H9 (cell line): ENCODE data around the gene AK8. TPM values are rescaled to one million over a fixed set of nuclear protein-coding genes. Genes with fewer than 3 reads are reported as not detected.

ENCODE experiments used
- DNase-seq: peaks from one replicate; pipeline ENCODE4 v3.0.0-alpha.2; 2017
- H2AFZ ChIP-seq: one replicate; pipeline ENCODE4 v1.6.1; 2013; ENCODE audit warnings: mild to moderate bottlenecking, low read length, control low read depth, moderate library complexity
- H2AK5ac ChIP-seq: 2 replicates; pipeline ENCODE4 v1.6.1; 2013; ENCODE audit warnings: low read length, control low read depth, mixed read lengths; ENCODE audit not compliant: insufficient read length
- H2BK120ac ChIP-seq: one replicate; pipeline ENCODE4 v1.6.1; 2013; ENCODE audit warnings: low read depth, mild to moderate bottlenecking, low read length, control low read depth, inconsistent platforms; ENCODE audit not compliant: poor library complexity, severe bottlenecking
- H2BK12ac ChIP-seq: 2 replicates; pipeline ENCODE4 v1.6.1; 2013; ENCODE audit warnings: low read length, control low read depth, mixed read lengths, low read depth; ENCODE audit not compliant: insufficient read length
- H2BK15ac ChIP-seq: 2 replicates; pipeline ENCODE4 v1.6.1; 2013; ENCODE audit warnings: low read depth, low read length, control low read depth
- H2BK20ac ChIP-seq: one replicate; pipeline ENCODE4 v1.6.1; 2013; ENCODE audit warnings: low read depth, mild to moderate bottlenecking, low read length, control low read depth, inconsistent platforms; ENCODE audit not compliant: poor library complexity, severe bottlenecking
- H2BK5ac ChIP-seq: 2 replicates; pipeline ENCODE4 v1.6.1; 2013; ENCODE audit warnings: low read length, control low read depth, mixed read lengths; ENCODE audit not compliant: insufficient read length
- H3K14ac ChIP-seq: 2 replicates; pipeline ENCODE4 v1.6.1; 2013; ENCODE audit warnings: low read length, control low read depth; ENCODE audit not compliant: insufficient read depth
- H3K18ac ChIP-seq: 2 replicates; pipeline ENCODE4 v1.6.1; 2013; ENCODE audit warnings: low read depth, mild to moderate bottlenecking, mixed read lengths, low read length, control low read depth; ENCODE audit not compliant: insufficient read length
- H3K23ac ChIP-seq: 2 replicates; pipeline ENCODE4 v1.6.1; 2013; ENCODE audit warnings: low read length, control low read depth, mixed read lengths, low read depth; ENCODE audit not compliant: insufficient read length
- H3K23me2 ChIP-seq: 2 replicates; pipeline ENCODE4 v1.6.1; 2013; ENCODE audit warnings: low read depth, mild to moderate bottlenecking, mixed read lengths, low read length, control low read depth; ENCODE audit not compliant: insufficient read length, poor library complexity, severe bottlenecking
- H3K27ac ChIP-seq: 2 replicates; pipeline ENCODE4 v1.5.1; 2013; ENCODE audit warnings: low read length, control low read depth, mixed read lengths, low read depth; ENCODE audit not compliant: insufficient read length
- H3K27me3 ChIP-seq: 2 replicates; pipeline ENCODE4 v1.6.1; 2013; ENCODE audit warnings: low read length, control low read depth, inconsistent platforms; ENCODE audit not compliant: insufficient read depth
- H3K4ac ChIP-seq: 2 replicates; pipeline ENCODE4 v1.6.1; 2013; ENCODE audit warnings: low read depth, mild to moderate bottlenecking, control low read depth, inconsistent platforms, low read length, moderate library complexity
- H3K4me1 ChIP-seq: 2 replicates; pipeline ENCODE4 v1.6.1; 2013; ENCODE audit warnings: low read length, control low read depth, inconsistent platforms; ENCODE audit not compliant: insufficient read depth
- H3K4me2 ChIP-seq: 2 replicates; pipeline ENCODE4 v1.6.1; 2013; ENCODE audit warnings: low read length, control low read depth, mixed read lengths; ENCODE audit not compliant: insufficient read length, insufficient read depth
- H3K56ac ChIP-seq: 2 replicates; pipeline ENCODE4 v1.6.1; 2013; ENCODE audit warnings: low read depth, mild to moderate bottlenecking, mixed read lengths, low read length, control low read depth; ENCODE audit not compliant: insufficient read length
- H3K79me1 ChIP-seq: 2 replicates; pipeline ENCODE4 v1.6.1; 2013; ENCODE audit warnings: low read depth, mild to moderate bottlenecking, moderate library complexity, low read length, control low read depth, inconsistent platforms; ENCODE audit not compliant: insufficient read depth, poor library complexity, severe bottlenecking
- H3K79me2 ChIP-seq: 2 replicates; pipeline ENCODE4 v1.6.1; 2013; ENCODE audit warnings: low read length, control low read depth, inconsistent platforms; ENCODE audit not compliant: insufficient read depth
- H3K9ac ChIP-seq: 2 replicates; pipeline ENCODE4 v1.6.1; 2013; ENCODE audit warnings: low read length, control low read depth, mixed read lengths; ENCODE audit not compliant: insufficient read length; ENCODE audit errors: extremely low read depth
- H3K9me3 ChIP-seq: one replicate; pipeline ENCODE4 v1.6.1; 2013; ENCODE audit warnings: low read depth, low read length, inconsistent platforms; ENCODE audit not compliant: control insufficient read depth
- H3T11ph ChIP-seq: one replicate; pipeline ENCODE4 v1.6.1; 2013; ENCODE audit warnings: mild to moderate bottlenecking, low read length, control low read depth, inconsistent platforms
- H4K20me1 ChIP-seq: one replicate; pipeline ENCODE4 v1.6.1; 2013; ENCODE audit not compliant: control insufficient read depth, insufficient read length, insufficient read depth
- H4K5ac ChIP-seq: 2 replicates; pipeline ENCODE4 v1.6.1; 2013; ENCODE audit warnings: low read depth, mild to moderate bottlenecking, mixed read lengths, low read length, control low read depth; ENCODE audit not compliant: insufficient read length
- H4K8ac ChIP-seq: replicated peaks from 2 replicates; pipeline ENCODE4 v1.6.1; 2013; ENCODE audit warnings: low read length, control low read depth, mixed read lengths, low read depth; ENCODE audit not compliant: insufficient read length
- H4K91ac ChIP-seq: 2 replicates; pipeline ENCODE4 v1.6.1; 2013; ENCODE audit warnings: low read depth, mild to moderate bottlenecking, moderate library complexity, mixed read lengths, low read length, control low read depth; ENCODE audit not compliant: insufficient read length
- H3K27ac Mint-ChIP-seq, 3 experiments: 2 replicates in 2 of 3; 3 replicates in 1 of 3; pipeline ENCODE4 v1.8.0; 2020 to 2021; ENCODE audit warnings: mixed read lengths in 3 of 3, mild to moderate bottlenecking in 1 of 3, moderate library complexity in 1 of 3
- H3K27me3 Mint-ChIP-seq: 2 replicates; pipeline ENCODE4 v1.8.0; 2021; ENCODE audit warnings: low read depth, mild to moderate bottlenecking, moderate library complexity, mixed read lengths
- H3K36me3 Mint-ChIP-seq, 3 experiments: 2 replicates in 2 of 3; 3 replicates in 1 of 3; pipeline ENCODE4 v1.8.0; 2020 to 2021; ENCODE audit warnings: low read depth in 3 of 3, mixed read lengths in 3 of 3; ENCODE audit not compliant: insufficient read depth in 1 of 3
- H3K4me1 Mint-ChIP-seq, 2 experiments: 2 replicates each; pipeline ENCODE4 v1.8.0; 2020; ENCODE audit warnings: mixed read lengths in 2 of 2
- H3K4me3 Mint-ChIP-seq, 2 experiments: 2 replicates in 1 of 2; 3 replicates in 1 of 2; pipeline ENCODE4 v1.8.0; 2020 to 2021; ENCODE audit warnings: mild to moderate bottlenecking in 2 of 2, mixed read lengths in 2 of 2, moderate library complexity in 1 of 2
- H3K9me3 Mint-ChIP-seq, 2 experiments: 2 replicates in 1 of 2; 3 replicates in 1 of 2; pipeline ENCODE4 v1.8.0; 2020; ENCODE audit warnings: mild to moderate bottlenecking in 2 of 2, mixed read lengths in 2 of 2, moderate library complexity in 1 of 2
- WGBS: extraction: QIAGEN DNeasy Blood & Tissue Kit; methylation state at CpG from one replicate; pipeline ENCODE4 v1.1.7; 2013; ENCODE audit warnings: missing lambda C conversion rate, low lambda C conversion rate, mixed read lengths; ENCODE audit not compliant: insufficient read length; ENCODE audit errors: extremely low coverage; 5-methylcytosine and 5-hydroxymethylcytosine counted together
- total RNA-seq: library from RNA; stranded (reverse); gene quantifications from 2 replicates; pipeline ENCODE4 v1.2.1, GENCODE V29; 2021
- TF ChIP-seq, protein P1 (sequence below): fragments of 200-600 bp; sonication (generic); conservative IDR thresholded peaks from 3 replicates; pipeline ENCODE4 v1.8.0; 2021; ENCODE audit warnings: antibody characterized with exemption, mild to moderate bottlenecking

Gene AK8
- total RNA-seq, 1 experiment from 2014 or later, result 0.44 TPM

DNA sequence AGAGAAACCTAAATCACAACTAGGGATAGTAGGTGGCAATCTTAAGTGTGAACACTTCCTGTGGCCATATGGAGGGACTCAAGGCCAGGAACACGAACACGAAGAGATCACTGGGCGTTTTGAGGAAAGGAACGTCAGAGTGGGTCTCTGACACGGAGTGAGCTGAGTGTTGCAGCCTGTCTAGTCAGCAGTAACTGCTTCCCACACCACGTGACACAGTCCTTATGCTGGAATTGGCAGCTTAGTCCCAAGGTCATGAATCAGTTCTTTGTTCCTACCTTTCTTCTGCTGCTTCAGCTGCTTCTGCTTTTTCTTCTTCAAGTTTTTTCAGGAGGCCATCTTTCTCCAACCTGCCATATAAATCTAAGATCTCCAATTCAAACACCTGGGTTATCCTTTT lies 18.8 kb upstream of the AK8 start:
- WGBS, result no CpG with 5 or more reads among the region's 6 CpGs
- Mint-ChIP-seq H3K4me1 (peaks cover 3 to 4% of the 10 kb centered on the region in 2 experiments; a peak in 2 of 4 replicates), H3K36me3 (peaks cover 12 to 63% (median 47%) of the 10 kb centered on the region in 3 experiments), H3K27ac (no peak overlapping the region), H3K27me3 (no peaks in the 10 kb centered on the region), H3K4me3 (no peak overlapping the region), H3K9me3 (no peaks in the 10 kb centered on the region)
- no peak overlapping the region for H2BK120ac ChIP-seq
- H4K5ac ChIP-seq, result no peak overlapping the region
- no peaks in the 10 kb centered on the region for H3K27me3 ChIP-seq
- H3T11ph ChIP-seq, result no peak overlapping the region
- H3K4ac ChIP-seq, result no peak overlapping the region
- no peak overlapping the region for H2BK12ac ChIP-seq
- H3K56ac ChIP-seq, result no peak overlapping the region
- TF ChIP-seq, protein P1, sequence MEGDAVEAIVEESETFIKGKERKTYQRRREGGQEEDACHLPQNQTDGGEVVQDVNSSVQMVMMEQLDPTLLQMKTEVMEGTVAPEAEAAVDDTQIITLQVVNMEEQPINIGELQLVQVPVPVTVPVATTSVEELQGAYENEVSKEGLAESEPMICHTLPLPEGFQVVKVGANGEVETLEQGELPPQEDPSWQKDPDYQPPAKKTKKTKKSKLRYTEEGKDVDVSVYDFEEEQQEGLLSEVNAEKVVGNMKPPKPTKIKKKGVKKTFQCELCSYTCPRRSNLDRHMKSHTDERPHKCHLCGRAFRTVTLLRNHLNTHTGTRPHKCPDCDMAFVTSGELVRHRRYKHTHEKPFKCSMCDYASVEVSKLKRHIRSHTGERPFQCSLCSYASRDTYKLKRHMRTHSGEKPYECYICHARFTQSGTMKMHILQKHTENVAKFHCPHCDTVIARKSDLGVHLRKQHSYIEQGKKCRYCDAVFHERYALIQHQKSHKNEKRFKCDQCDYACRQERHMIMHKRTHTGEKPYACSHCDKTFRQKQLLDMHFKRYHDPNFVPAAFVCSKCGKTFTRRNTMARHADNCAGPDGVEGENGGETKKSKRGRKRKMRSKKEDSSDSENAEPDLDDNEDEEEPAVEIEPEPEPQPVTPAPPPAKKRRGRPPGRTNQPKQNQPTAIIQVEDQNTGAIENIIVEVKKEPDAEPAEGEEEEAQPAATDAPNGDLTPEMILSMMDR, result no peak
- no peak overlapping the region for H3K14ac ChIP-seq
- no peak overlapping the region for H2AFZ ChIP-seq
- H3K9me3 ChIP-seq, result no peaks in the 10 kb centered on the region
- no peak overlapping the region for H3K18ac ChIP-seq
- H4K8ac ChIP-seq, result no peak overlapping the region
- no peak overlapping the region for H2BK5ac ChIP-seq
- no peak overlapping the region for H3K23ac ChIP-seq
- H3K27ac ChIP-seq, result no peak overlapping the region
- no peaks in the 10 kb centered on the region for H4K20me1 ChIP-seq
- H3K9ac ChIP-seq, result no peak overlapping the region
- no peak overlapping the region for H4K91ac ChIP-seq
- H3K4me1 ChIP-seq, result no peaks in the 10 kb centered on the region
- H3K79me2 ChIP-seq, result no peaks in the 10 kb centered on the region
- H3K23me2 ChIP-seq, result no peaks in the 10 kb centered on the region
- no peak overlapping the region for H3K4me2 ChIP-seq
- no peak overlapping the region for H2BK15ac ChIP-seq
- no peaks in the 10 kb centered on the region for H3K79me1 ChIP-seq
- no peak overlapping the region for H2BK20ac ChIP-seq
- DNase-seq, result no peak
- H2AK5ac ChIP-seq, result no peak overlapping the region
